IMR-90 (cell line): ENCODE measurements around the gene NELFE. TPM values are rescaled to one million over a fixed set of nuclear protein-coding genes. Genes with fewer than 3 reads are reported as not detected.
"Not testable (repeated sequence)": the region's sequence is repeated elsewhere in the genome, so short reads cannot be mapped to it uniquely, and the experiment has no call there.

Experiments used
- ATAC-seq: fragments of 200-7000 bp; cut with Tn5 transposase; 2 replicates; pipeline ENCODE4 v1.9.1; 2020; ENCODE audit warnings: low read depth, mild to moderate bottlenecking, moderate library complexity
- BruUV-seq: library from RNA; stranded (reverse); fragments of 400-500 nt; replicated peaks from 2 replicates; lab custom pipeline; 2021; lab: Mats Ljungman, UMichigan
- CTCF ChIA-PET: fragments of 300-600 bp; formaldehyde crosslinking; extraction: SDS; loops from one replicate; lab custom pipeline; 2021; ENCODE audit warnings: antibody characterized with exemption; lab: Yijun Ruan, JAX
- POLR2A ChIA-PET: fragments of 300-600 bp; sonication (Branson Sonifier 250); formaldehyde crosslinking; loops from one replicate; lab custom pipeline; 2022; ENCODE audit warnings: antibody characterized with exemption; ENCODE audit not compliant: unreplicated experiment; lab: Charles Lee
- DNase-seq: peaks from one replicate; pipeline ENCODE4 v3.0.0; 2013
- H2AFZ ChIP-seq: replicated peaks from 2 replicates; pipeline ENCODE3; 2013; ENCODE audit warnings: low read length, mild to moderate bottlenecking; ENCODE audit not compliant: poor library complexity
- H2AK5ac ChIP-seq: 2 replicates; pipeline ENCODE4 v1.6.1; 2013; ENCODE audit warnings: low read depth, low read length, inconsistent platforms
- H2AK9ac ChIP-seq: replicated peaks from 2 replicates; pipeline ENCODE3; 2013; ENCODE audit warnings: mild to moderate bottlenecking, low read depth, low read length, moderate library complexity; ENCODE audit not compliant: poor library complexity
- H2BK120ac ChIP-seq: 2 replicates; pipeline ENCODE4 v1.6.1; 2013; ENCODE audit warnings: low read depth, low read length, inconsistent platforms
- H2BK15ac ChIP-seq: 3 replicates; pipeline ENCODE4 v1.6.1; 2013; ENCODE audit warnings: low read depth, low read length, inconsistent platforms
- H2BK20ac ChIP-seq: 2 replicates; pipeline ENCODE4 v1.6.1; 2013; ENCODE audit warnings: low read depth, mild to moderate bottlenecking, inconsistent platforms, low read length, moderate library complexity
- H2BK5ac ChIP-seq: 2 replicates; pipeline ENCODE4 v1.6.1; 2013; ENCODE audit warnings: mild to moderate bottlenecking, low read depth, low read length, inconsistent platforms; ENCODE audit not compliant: poor library complexity, severe bottlenecking
- H3K14ac ChIP-seq: replicated peaks from 2 replicates; pipeline ENCODE4 v1.6.1; 2013; ENCODE audit warnings: low read depth, low read length, inconsistent platforms
- H3K18ac ChIP-seq: 2 replicates; pipeline ENCODE4 v1.6.1; 2013; ENCODE audit warnings: low read depth, low read length, control low read depth
- H3K23ac ChIP-seq: 2 replicates; pipeline ENCODE4 v1.6.1; 2013; ENCODE audit warnings: low read depth, low read length, inconsistent platforms
- H3K27ac ChIP-seq: 2 replicates; pipeline ENCODE4 v1.5.1; 2013; ENCODE audit warnings: mild to moderate bottlenecking, control low read depth, low read length; ENCODE audit not compliant: insufficient read depth
- H3K27me3 ChIP-seq: 2 replicates; pipeline ENCODE4 v1.6.1; 2013; ENCODE audit warnings: low read length; ENCODE audit not compliant: control insufficient read depth, insufficient read depth
- H3K36me3 ChIP-seq: 2 replicates; pipeline ENCODE4 v1.6.1; 2013; ENCODE audit warnings: low read length, mixed read lengths; ENCODE audit not compliant: control insufficient read depth, insufficient read depth
- H3K4ac ChIP-seq: 2 replicates; pipeline ENCODE4 v1.6.1; 2013; ENCODE audit warnings: low read depth, low read length, inconsistent platforms
- H3K4me1 ChIP-seq: 2 replicates; pipeline ENCODE4 v1.6.1; 2013; ENCODE audit warnings: low read length, mixed read lengths; ENCODE audit not compliant: control insufficient read depth, insufficient read depth
- H3K4me2 ChIP-seq: 2 replicates; pipeline ENCODE4 v1.6.1; 2013; ENCODE audit warnings: low read depth, mild to moderate bottlenecking, control low read depth, low read length, moderate library complexity
- H3K4me3 ChIP-seq: 2 replicates; pipeline ENCODE4 v1.5.1; 2013; ENCODE audit warnings: low read depth, mild to moderate bottlenecking, control low read depth, low read length, moderate library complexity; ENCODE audit not compliant: insufficient read depth
- H3K56ac ChIP-seq: 2 replicates; pipeline ENCODE4 v1.6.1; 2013; ENCODE audit warnings: low read length, inconsistent platforms; ENCODE audit not compliant: insufficient read depth; ENCODE audit errors: extremely low read depth
- H3K79me1 ChIP-seq, 2 experiments: 2 replicates each; pipeline ENCODE4 v1.6.1; 2013; ENCODE audit warnings: low read length in 2 of 2, inconsistent platforms in 1 of 2, low read depth in 1 of 2
- H3K9ac ChIP-seq: 2 replicates; pipeline ENCODE4 v1.6.1; 2013; ENCODE audit warnings: low read depth, low read length, control low read depth
- H3K9me1 ChIP-seq: 2 replicates; pipeline ENCODE4 v1.6.1; 2013; ENCODE audit warnings: low read length, inconsistent platforms; ENCODE audit not compliant: insufficient read depth
- H3K9me3 ChIP-seq: 2 replicates; pipeline ENCODE4 v1.6.1; 2013; ENCODE audit warnings: low read length; ENCODE audit not compliant: control insufficient read depth, insufficient read depth
- H4K20me1 ChIP-seq: 2 replicates; pipeline ENCODE4 v1.6.1; 2013; ENCODE audit warnings: low read length, inconsistent platforms; ENCODE audit not compliant: insufficient read depth
- H4K5ac ChIP-seq: 2 replicates; pipeline ENCODE4 v1.6.1; 2013; ENCODE audit warnings: mild to moderate bottlenecking, low read depth, low read length, control low read depth
- H4K8ac ChIP-seq, 2 experiments: 2 replicates each; pipeline ENCODE4 v1.6.1; 2013; ENCODE audit warnings: low read depth in 2 of 2, low read length in 2 of 2, control low read depth in 1 of 2, inconsistent platforms in 1 of 2
- H4K91ac ChIP-seq: 2 replicates; pipeline ENCODE4 v1.6.1; 2013; ENCODE audit warnings: low read depth, low read length, inconsistent platforms; ENCODE audit not compliant: insufficient read depth
- WGBS, 2 experiments: methylation state at CpG; one replicate each; pipeline versions ENCODE4 v1.1.5 to v1.1.7; 2013; ENCODE audit warnings: missing lambda C conversion rate in 2 of 2; ENCODE audit not compliant: insufficient read length in 1 of 2; ENCODE audit errors: extremely low coverage in 2 of 2; 5-methylcytosine and 5-hydroxymethylcytosine counted together
- dilution Hi-C: fragments of 300-500 bp; cut with HindIII; formaldehyde crosslinking; loops from one replicate; pipeline ENCODE4 v1.14.3; 2018; ENCODE audit warnings: low sequenced_read_pairs; ENCODE audit not compliant: unreplicated experiment
- in situ Hi-C: fragments of 300-500 bp; cut with MboI; formaldehyde crosslinking; loops from 3 replicates; pipeline ENCODE4 v1.14.3; 2019; ENCODE audit warnings: low sequenced_read_pairs, inconsistent platforms, mixed read lengths
- intact Hi-C: fragments of 100-400 bp; cut with micrococcal nuclease; formaldehyde crosslinking; loops from 2 replicates; pipeline ENCODE4 v1.10.0; 2022
- polyA plus RNA-seq, 3 experiments: library from polyadenylated mRNA; depleted of rRNA; stranded (reverse); fragments of >200 nt; gene quantifications; 2 replicates each; pipeline ENCODE4 v1.2.3, GENCODE V29; 2012; ENCODE audit warnings: low replicate concordance in 1 of 3
- total RNA-seq: library from RNA; depleted of rRNA; stranded (reverse); fragments of >200 nt; gene quantifications from 2 replicates; pipeline ENCODE4 v1.2.3, GENCODE V29; 2012

NELFE gene
- total and polyA plus RNA-seq, 2 of the 4 experiments (the other 2 are of a cell fraction): 63.6 to 76.0 TPM

- no CpG with 5 or more reads among the region's 9 CpGs for WGBS, 2 experiments
- H2BK15ac ChIP-seq, in situ Hi-C loops, H2AK5ac ChIP-seq, H3K4ac ChIP-seq, H3K14ac ChIP-seq, H4K8ac ChIP-seq, H3K9ac ChIP-seq, CTCF ChIA-PET, H3K9me3 ChIP-seq, intact Hi-C loops, H2BK120ac ChIP-seq, H2AK9ac ChIP-seq, H3K4me1 ChIP-seq, dilution Hi-C loops, H3K79me1 ChIP-seq, DNase-seq, H3K27ac ChIP-seq, ATAC-seq, BruUV-seq, H2AFZ ChIP-seq, H3K56ac ChIP-seq, H3K4me3 ChIP-seq, H3K23ac ChIP-seq, H4K20me1 ChIP-seq, H3K27me3 ChIP-seq, H3K9me1 ChIP-seq, H2BK20ac ChIP-seq, H3K4me2 ChIP-seq, H4K91ac ChIP-seq, H4K5ac ChIP-seq, POLR2A ChIA-PET, H2BK5ac ChIP-seq, H3K36me3 ChIP-seq, H3K18ac ChIP-seq: not testable (repeated sequence)
These were observed 46.7 kb upstream of the NELFE start for GRCh38 chr6:32005538-32005880.

- H3K23ac ChIP-seq, H3K14ac ChIP-seq, H2BK120ac ChIP-seq, H3K27me3 ChIP-seq, H3K27ac ChIP-seq, H4K5ac ChIP-seq, H4K8ac ChIP-seq, H3K18ac ChIP-seq, H3K4me3 ChIP-seq, H2BK20ac ChIP-seq, H3K79me1 ChIP-seq, H3K4me2 ChIP-seq, H3K4ac ChIP-seq, BruUV-seq, H3K56ac ChIP-seq, dilution Hi-C loops, H3K9ac ChIP-seq, in situ Hi-C loops, H3K9me3 ChIP-seq, H4K91ac ChIP-seq, H2AK5ac ChIP-seq, ATAC-seq, H2AK9ac ChIP-seq, POLR2A ChIA-PET, H2BK5ac ChIP-seq, H3K36me3 ChIP-seq, CTCF ChIA-PET, intact Hi-C loops, H3K9me1 ChIP-seq, H3K4me1 ChIP-seq, H4K20me1 ChIP-seq, DNase-seq, H2AFZ ChIP-seq, H2BK15ac ChIP-seq: not testable (repeated sequence)
- 83% methylated on average over 4 of the region's 13 CpGs; no CpG with 5 or more reads in 1 of the 2 experiments for WGBS, 2 experiments
These were observed 46.2 kb upstream of the NELFE start for GRCh38 chr6:32004864-32005537.
